ENCODE measurements around the gene DCLK1. TPM values are rescaled to one million over a fixed set of nuclear protein-coding genes. Genes with fewer than 3 reads are reported as not detected.
A peak's percentile ranks its signal among the peaks of the same experiment; 100 is the strongest.

The DCLK1 gene
- total RNA-seq, 4 donors from 2014 or later = 11.9 to 26.4 (median 15.5) TPM

- WGBS, 2 donors = 55 to 67% methylated on average over 5 of the region's 5 CpGs
- no peak overlapping the region for H3K27ac ChIP-seq
- no peaks in the 10 kb centered on the region for H3K36me3 ChIP-seq
- no peak overlapping the region for H3K4me3 ChIP-seq (replicated peaks in 1 of 3)
- H3K27me3 ChIP-seq = no peaks in the 10 kb centered on the region
- intact Hi-C loops (cut with DNase I) = no loop called here
- TF ChIP-seq POLR2A (IDR thresholded peaks at IDR 0.05) (no peak), CTCF (IDR thresholded peaks at IDR 0.05) (no peak)
- no peaks in the 10 kb centered on the region for H3K9me3 ChIP-seq
- peaks cover 0 to 11% of the 10 kb centered on the region in 2 donors for H3K4me1 ChIP-seq
- peak in 1 of 2 donors; percentile 11 for DNase-seq
Observed at GRCh38 chr13:35729926-35730627, 401.1 kb downstream of the DCLK1 start.

- Histone ChIP-seq H3K9me3 (no peaks in the 10 kb centered on the region), H3K36me3 (no peaks in the 10 kb centered on the region), H3K27ac (no peak overlapping the region), H3K4me3 (replicated peaks in 1 of 3) (no peak overlapping the region), H3K4me1 (peaks cover 0 to 11% of the 10 kb centered on the region in 2 donors), H3K27me3 (no peaks in the 10 kb centered on the region)
- no peak for TF ChIP-seq POLR2A (IDR thresholded peaks at IDR 0.05)
- TF ChIP-seq CTCF (IDR thresholded peaks at IDR 0.05) = no peak
- WGBS, 2 donors = 74 to 90% methylated on average over 5 to 6 of the region's 6 CpGs
- DNase-seq = no peak
- intact Hi-C loops (cut with DNase I) = no loop called here
Observed at GRCh38 chr13:35727881-35728280, 403.3 kb downstream of the DCLK1 start.

- intact Hi-C loops (cut with DNase I) = no loop called here
- H3K27me3 ChIP-seq = no peaks in the 10 kb centered on the region
- WGBS, 2 donors = 79 to 80% methylated on average over 6 of the region's 6 CpGs
- H3K9me3 ChIP-seq = no peaks in the 10 kb centered on the region
- peak overlapping the region in 1 of 3 donors; percentile 5 for H3K27ac ChIP-seq
- DNase-seq = no peak
- no peak for TF ChIP-seq CTCF (IDR thresholded peaks at IDR 0.05)
- no peak for TF ChIP-seq POLR2A (IDR thresholded peaks at IDR 0.05)
- no peaks in the 10 kb centered on the region for H3K36me3 ChIP-seq
- H3K4me1 ChIP-seq = peaks cover 0 to 15% of the 10 kb centered on the region in 2 donors
- no peak overlapping the region for H3K4me3 ChIP-seq (replicated peaks in 1 of 3)
Observed at GRCh38 chr13:35724446-35724845, 406.7 kb downstream of the DCLK1 start.

- no peak for TF ChIP-seq POLR2A (IDR thresholded peaks at IDR 0.05)
- TF ChIP-seq CTCF (IDR thresholded peaks at IDR 0.05) = no peak
- no peaks in the 10 kb centered on the region for H3K36me3 ChIP-seq
- no peaks in the 10 kb centered on the region for H3K9me3 ChIP-seq
- no peaks in the 10 kb centered on the region for H3K27me3 ChIP-seq
- 51 to 54% methylated on average over 5 of the region's 5 CpGs for WGBS, 2 donors
- intact Hi-C loops (cut with DNase I) = no loop called here
- peaks cover 0 to 15% of the 10 kb centered on the region in 2 donors for H3K4me1 ChIP-seq
- peak overlapping the region in 2 of 3 donors; percentile 0 to 31 for H3K27ac ChIP-seq
- H3K4me3 ChIP-seq (replicated peaks in 1 of 3) = no peak overlapping the region
- DNase-seq = no peak
Observed at GRCh38 chr13:35723821-35724220, 407.4 kb downstream of the DCLK1 start.

GRCh38 chr13:35723053-35723461 lies 408.1 kb downstream of the DCLK1 start:
- H3K36me3 ChIP-seq = no peaks in the 10 kb centered on the region
- H3K27ac ChIP-seq = peak overlapping the region in 2 of 3 donors; percentile 4 to 31
- peaks cover 0 to 15% of the 10 kb centered on the region in 2 donors for H3K4me1 ChIP-seq
- H3K4me3 ChIP-seq (replicated peaks in 1 of 3) = no peak overlapping the region
- TF ChIP-seq POLR2A (IDR thresholded peaks at IDR 0.05) (no peak), CTCF (IDR thresholded peaks at IDR 0.05) (no peak)
- whole genome bisulfite sequencing, 2 donors = 44 to 47% methylated on average over 5 of the region's 5 CpGs
- no peaks in the 10 kb centered on the region for H3K27me3 ChIP-seq
- DNase-seq = no peak
- no peaks in the 10 kb centered on the region for H3K9me3 ChIP-seq
- intact Hi-C loops (cut with DNase I) = no loop called here
